ENCODE results near the gene SPIN1. TPM values are rescaled to one million over a fixed set of nuclear protein-coding genes. Genes with fewer than 3 reads are reported as not detected.

Gene SPIN1
- total RNA-seq, 8 experiments from 2014 or later, result 42.0 to 114 (median 64.2) TPM

DNA sequence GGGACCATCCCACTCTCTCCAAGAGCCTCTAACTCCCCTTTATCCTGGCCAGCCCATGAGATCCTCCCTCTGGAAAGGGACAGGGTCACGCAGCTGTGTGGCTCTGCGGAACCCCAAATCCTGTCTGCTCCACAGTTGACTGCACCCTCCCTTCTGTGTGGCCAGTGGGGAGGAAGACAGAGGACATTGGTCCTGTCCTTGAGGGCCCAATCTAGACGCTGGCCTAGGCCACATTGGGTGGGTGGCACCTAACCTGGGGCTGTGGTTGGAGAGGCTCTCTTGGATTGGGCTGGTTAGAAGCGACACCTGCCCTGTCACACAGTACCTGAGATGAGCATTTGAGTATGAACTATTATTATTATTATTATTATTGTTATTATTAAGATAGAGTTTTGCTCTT is 134.1 kb downstream of the SPIN1 start:
- WGBS, 10 experiments, result 67 to 100% (median 100%) methylated on average over 1 of the region's 4 CpGs; no CpG with 5 or more reads in 7 of the 10 experiments
- Histone ChIP-seq H3K4me3 (no peak overlapping the region), H3K27ac (no peak overlapping the region), H3K4me1 (replicated peaks in 1 of 2) (no peaks in the 10 kb centered on the region)
- in situ Hi-C loops (cut with MboI; ENCODE audit: low pct_unique_long_range_greater_than_20kb in 2 of 9, low sequenced_read_pairs in 9 of 9, unreplicated experiment in 9 of 9), result no loop called here
- no peak for ATAC-seq (replicated peaks in 6 of 8)

GRCh38 chr9:88523056-88523455 is 134.8 kb downstream of the SPIN1 start:
- Histone ChIP-seq H3K4me1 (replicated peaks in 1 of 2) (no peaks in the 10 kb centered on the region), H3K27ac (no peak overlapping the region), H3K4me3 (no peak overlapping the region)
- in situ Hi-C loops (cut with MboI; ENCODE audit: low pct_unique_long_range_greater_than_20kb in 2 of 9, low sequenced_read_pairs in 9 of 9, unreplicated experiment in 9 of 9), result no loop called here
- no peak for ATAC-seq (replicated peaks in 6 of 8)
- 33 to 100% (median 92%) methylated on average over 1 to 2 of the region's 3 CpGs; no CpG with 5 or more reads in 4 of the 10 experiments for WGBS, 10 experiments

GRCh38 chr9:88524911-88525310 is 136.7 kb downstream of the SPIN1 start:
- in situ Hi-C loops (cut with MboI; ENCODE audit: low pct_unique_long_range_greater_than_20kb in 2 of 9, low sequenced_read_pairs in 9 of 9, unreplicated experiment in 9 of 9), result no loop called here
- 77 to 92% (median 87%) methylated on average over 3 to 4 of the region's 8 CpGs; no CpG with 5 or more reads in 7 of the 10 experiments for WGBS, 10 experiments
- Histone ChIP-seq H3K4me3 (no peak overlapping the region), H3K27ac (no peak overlapping the region), H3K4me1 (replicated peaks in 1 of 2) (no peaks in the 10 kb centered on the region)
- ATAC-seq (replicated peaks in 6 of 8), result no peak

- peaks cover 0 to 10% of the 10 kb centered on the region in 2 donors for H3K4me1 ChIP-seq (replicated peaks in 1 of 2)
- ATAC-seq (replicated peaks in 6 of 8), result no peak
- H3K27ac ChIP-seq, result no peak overlapping the region
- no peak overlapping the region for H3K4me3 ChIP-seq
- in situ Hi-C loops (cut with MboI; ENCODE audit: low pct_unique_long_range_greater_than_20kb in 2 of 9, low sequenced_read_pairs in 9 of 9, unreplicated experiment in 9 of 9), result no loop called here
- WGBS, 10 experiments, result 60 to 100% (median 75%) methylated on average over 1 to 4 of the region's 7 CpGs; no CpG with 5 or more reads in 3 of the 10 experiments
These were observed 139.4 kb downstream of the SPIN1 start for GRCh38 chr9:88527618-88528017.

Other genes starting within 250 kb of the SPIN1 start
- under 1 TPM in 7 of 8 experiments, not detected in 1; 0.05 to 0.33 (median 0.22) TPM for gene SPATA31C2, start 250.0 kb upstream of the SPIN1 start, total RNA-seq
- gene NXNL2, start 146.7 kb downstream of the SPIN1 start, total RNA-seq, result 1 to 10 TPM in 1 of 8 experiments, under 1 TPM in 6, not detected in 1; 0.18 to 1.7 (median 0.41) TPM